Bronchial epithelial cell (primary cell): ENCODE results near the gene ABLIM2. TPM values are rescaled to one million over a fixed set of nuclear protein-coding genes. Genes with fewer than 3 reads are reported as not detected.

ENCODE experiments used
- DNase-seq: peaks from one replicate; pipeline ENCODE4 v3.0.0-alpha.2; 2010; ENCODE audit warnings: low read depth
- FAIRE-seq: peaks from 2 replicates; lab custom pipeline; 2011; peaks lifted over from hg19 to GRCh38; lab: Jason Lieb, UNC
- H3K27me3 ChIP-seq: 2 replicates; pipeline ENCODE4 v1.5.1; 2011; ENCODE audit warnings: low read length; ENCODE audit not compliant: control insufficient read depth, insufficient read depth
- H3K36me3 ChIP-seq: 2 replicates; pipeline ENCODE4 v1.5.1; 2011; ENCODE audit warnings: low read length; ENCODE audit not compliant: control insufficient read depth, insufficient read depth
- H3K4me3 ChIP-seq: 2 replicates; pipeline ENCODE4 v1.5.1; 2011; ENCODE audit warnings: mild to moderate bottlenecking, low read depth, low read length, control low read depth
- total RNA-seq: library from RNA; depleted of rRNA; stranded (reverse); fragments of >200 nt; gene quantifications from 2 replicates; pipeline ENCODE4 v1.2.1, GENCODE V29; 2014
- TF ChIP-seq, protein P1 (sequence below): IDR thresholded peaks from 2 replicates; pipeline ENCODE4 v1.5.1; 2011; ENCODE audit warnings: mild to moderate bottlenecking, moderate library complexity, low read length, control low read depth, inconsistent platforms; ENCODE audit not compliant: insufficient read depth, severe bottlenecking

ABLIM2 gene
- total RNA-seq, 1 donor from 2014 or later: 1.1 TPM

DNA sequence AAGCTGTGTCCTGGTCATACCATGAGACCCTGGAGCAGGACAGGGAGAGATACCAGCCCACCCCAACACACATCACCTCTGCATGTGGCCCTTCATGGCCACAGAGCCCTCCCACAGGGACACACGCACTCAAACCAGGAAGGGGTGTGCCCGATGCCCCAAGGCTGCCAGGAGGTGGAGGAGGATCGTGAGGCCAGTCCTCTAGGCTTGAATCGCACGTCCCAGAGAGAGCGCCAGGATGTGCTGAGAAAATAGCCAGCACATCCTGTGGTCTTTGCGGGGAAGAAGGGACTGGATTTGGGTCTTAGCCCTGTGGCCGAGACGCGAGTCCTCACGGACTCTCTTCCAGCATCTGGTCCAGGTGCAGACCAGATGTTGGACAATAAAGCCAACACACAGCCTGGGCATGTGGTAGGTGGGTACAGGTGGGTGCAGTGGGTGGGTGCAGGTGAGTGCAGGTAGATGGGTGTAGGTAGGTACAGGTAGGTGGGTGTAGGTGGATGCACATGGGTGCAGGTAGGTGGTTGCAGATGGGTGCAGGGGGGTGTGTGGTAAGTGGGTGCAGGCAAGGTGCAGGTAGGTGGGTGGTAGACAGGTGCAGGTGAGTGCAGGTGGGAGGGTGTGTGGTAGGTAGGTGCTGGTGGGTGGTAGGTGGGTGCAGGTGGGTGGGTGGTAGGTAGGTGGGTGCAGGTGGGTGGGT, 124.6 kb downstream of the ABLIM2 start:
- TF ChIP-seq, protein P1, sequence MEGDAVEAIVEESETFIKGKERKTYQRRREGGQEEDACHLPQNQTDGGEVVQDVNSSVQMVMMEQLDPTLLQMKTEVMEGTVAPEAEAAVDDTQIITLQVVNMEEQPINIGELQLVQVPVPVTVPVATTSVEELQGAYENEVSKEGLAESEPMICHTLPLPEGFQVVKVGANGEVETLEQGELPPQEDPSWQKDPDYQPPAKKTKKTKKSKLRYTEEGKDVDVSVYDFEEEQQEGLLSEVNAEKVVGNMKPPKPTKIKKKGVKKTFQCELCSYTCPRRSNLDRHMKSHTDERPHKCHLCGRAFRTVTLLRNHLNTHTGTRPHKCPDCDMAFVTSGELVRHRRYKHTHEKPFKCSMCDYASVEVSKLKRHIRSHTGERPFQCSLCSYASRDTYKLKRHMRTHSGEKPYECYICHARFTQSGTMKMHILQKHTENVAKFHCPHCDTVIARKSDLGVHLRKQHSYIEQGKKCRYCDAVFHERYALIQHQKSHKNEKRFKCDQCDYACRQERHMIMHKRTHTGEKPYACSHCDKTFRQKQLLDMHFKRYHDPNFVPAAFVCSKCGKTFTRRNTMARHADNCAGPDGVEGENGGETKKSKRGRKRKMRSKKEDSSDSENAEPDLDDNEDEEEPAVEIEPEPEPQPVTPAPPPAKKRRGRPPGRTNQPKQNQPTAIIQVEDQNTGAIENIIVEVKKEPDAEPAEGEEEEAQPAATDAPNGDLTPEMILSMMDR: no peak
- no peak overlapping the region for H3K4me3 ChIP-seq
- FAIRE-seq: peak; percentile 76
- peaks cover 7% of the 10 kb centered on the region for H3K27me3 ChIP-seq
- no peaks in the 10 kb centered on the region for H3K36me3 ChIP-seq
- no peak for DNase-seq

GRCh38 chr4:8033067-8033755, 125.4 kb downstream of the ABLIM2 start:
- Histone ChIP-seq H3K36me3 (no peaks in the 10 kb centered on the region), H3K4me3 (no peak overlapping the region), H3K27me3 (peaks cover 2% of the 10 kb centered on the region)
- FAIRE-seq (no peak), DNase-seq (no peak)
- TF ChIP-seq, protein P1: no peak

DNA sequence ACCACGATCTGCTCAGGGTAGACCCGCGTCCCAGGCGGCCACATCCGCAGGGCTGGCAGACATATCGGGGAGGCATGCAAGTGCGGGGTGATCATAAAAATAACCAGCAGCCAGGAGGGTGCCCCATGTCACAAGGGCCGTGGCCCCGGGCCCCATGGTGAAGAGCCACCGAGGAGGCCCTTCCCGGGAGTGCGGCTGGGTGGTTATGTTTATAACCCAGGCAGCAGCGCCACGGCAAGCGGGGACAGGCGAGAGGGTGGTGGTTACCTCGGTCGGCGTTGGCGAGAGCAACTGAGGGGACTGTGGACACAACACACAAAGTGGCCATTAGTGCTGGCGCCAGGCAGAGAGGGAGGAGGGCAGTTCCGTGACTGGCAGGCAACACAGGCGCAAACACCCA, 126.2 kb downstream of the ABLIM2 start:
- no peaks in the 10 kb centered on the region for H3K36me3 ChIP-seq
- FAIRE-seq: no peak
- DNase-seq: no peak
- no peak overlapping the region for H3K4me3 ChIP-seq
- no peaks in the 10 kb centered on the region for H3K27me3 ChIP-seq
- TF ChIP-seq, protein P1: no peak

DNA sequence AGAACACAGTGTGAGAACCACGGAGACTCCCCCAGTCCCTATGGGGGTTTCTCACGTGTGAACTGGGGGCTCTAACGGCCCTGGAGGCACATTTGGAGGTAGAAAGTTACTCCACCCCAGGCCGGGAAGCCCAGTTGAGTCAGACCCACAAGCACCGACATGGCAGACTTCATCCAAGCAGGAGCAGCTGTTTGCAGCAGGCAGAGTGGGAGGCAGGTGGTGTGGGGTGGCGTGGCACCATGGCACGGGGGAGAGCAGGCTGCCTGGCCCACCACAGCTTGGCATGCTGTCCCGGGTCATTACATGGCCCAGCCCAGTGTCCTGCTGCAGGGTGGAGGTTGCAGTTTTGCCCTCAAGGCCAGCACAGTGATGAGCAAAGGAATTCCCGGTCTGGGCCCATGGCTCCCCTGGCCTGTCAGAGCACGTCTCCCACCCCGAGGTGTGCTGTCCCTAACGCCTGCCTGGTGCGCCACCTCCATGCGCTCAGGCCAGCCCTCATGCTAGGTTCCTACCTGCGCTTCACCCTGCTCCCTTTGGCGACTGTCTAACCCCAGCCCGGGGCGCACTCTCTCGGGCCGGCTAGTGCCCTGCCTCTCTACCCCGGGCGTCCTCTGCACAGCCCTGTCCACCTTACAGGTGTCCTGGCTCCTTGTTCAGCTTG, 128.4 kb downstream of the ABLIM2 start:
- H3K4me3 ChIP-seq: no peak overlapping the region
- H3K27me3 ChIP-seq: no peaks in the 10 kb centered on the region
- FAIRE-seq: no peak
- TF ChIP-seq, protein P1: no peak
- no peaks in the 10 kb centered on the region for H3K36me3 ChIP-seq
- peak; percentile 79 for DNase-seq

DNA sequence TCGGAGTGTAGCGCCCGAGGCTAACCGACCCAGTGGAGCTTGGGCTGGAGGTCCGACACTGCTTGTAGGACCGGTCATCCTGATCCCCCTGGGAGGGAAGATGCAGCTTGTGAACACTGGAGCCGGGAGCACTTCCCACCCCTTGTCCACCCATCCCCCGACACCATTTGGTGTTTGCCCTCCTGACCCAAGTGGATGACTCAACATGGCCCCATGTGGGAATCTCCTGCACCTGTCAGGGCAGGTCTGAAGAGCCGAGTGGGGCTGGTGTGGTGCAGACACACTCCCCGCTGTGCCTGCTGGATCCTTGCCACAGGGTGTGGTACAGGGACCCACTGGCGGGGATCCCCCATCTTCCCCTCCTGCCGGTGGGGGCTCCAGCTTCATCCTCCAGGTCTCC, 128.9 kb downstream of the ABLIM2 start:
- DNase-seq (peak; percentile 68), FAIRE-seq (no peak)
- Histone ChIP-seq H3K36me3 (no peaks in the 10 kb centered on the region), H3K4me3 (no peak overlapping the region), H3K27me3 (no peaks in the 10 kb centered on the region)
- TF ChIP-seq, protein P1: no peak
